Measurements from ENCODE around the gene PM20D1. TPM values are rescaled to one million over a fixed set of nuclear protein-coding genes. Genes with fewer than 3 reads are reported as not detected.

Gene PM20D1
- total and polyA plus RNA-seq, 2 donors (not counting 1 experiment from before 2014, with no cell fraction given), result 2.0 to 3.3 TPM

DNA sequence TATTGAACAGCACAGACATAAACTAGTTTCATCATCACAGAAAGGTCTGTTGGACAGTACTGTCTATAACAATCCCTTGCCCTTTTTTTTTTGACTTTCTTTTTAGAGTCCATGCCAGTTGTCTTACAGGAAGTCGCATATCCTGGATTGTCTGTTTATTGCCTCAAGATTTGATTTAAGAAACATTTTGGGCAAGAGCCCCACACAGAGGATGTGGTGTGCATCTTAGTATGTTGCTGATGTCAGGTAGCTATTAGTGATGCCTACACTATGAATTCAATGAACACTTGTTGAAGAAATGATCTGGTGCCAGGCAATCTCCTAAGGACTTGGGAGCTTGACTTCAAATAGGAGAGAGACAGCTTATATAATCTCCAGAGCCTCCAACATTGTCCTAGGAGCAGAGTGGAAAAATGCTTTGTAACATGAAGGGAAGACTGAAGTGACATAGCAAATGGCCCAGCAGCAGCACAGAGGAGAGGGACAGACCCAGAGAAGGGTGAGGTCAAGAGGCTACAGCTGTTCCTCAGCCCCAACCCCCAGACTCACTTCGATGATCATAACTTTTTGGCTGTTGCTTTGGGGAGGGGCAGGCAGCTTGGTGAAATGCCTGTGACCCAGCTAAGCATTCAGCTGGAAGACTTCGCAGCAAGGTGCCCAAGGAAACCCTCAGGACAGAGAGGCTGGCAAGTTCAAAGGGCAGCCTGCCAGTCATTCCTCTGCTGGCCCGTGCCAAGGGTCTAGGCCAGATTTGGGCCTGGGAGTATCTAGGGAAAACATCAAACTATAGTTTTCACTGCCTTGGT, 67.1 kb downstream of the PM20D1 start:
- Histone ChIP-seq H3K9ac (ENCODE audit: low read length) (no peak overlapping the region), H3K27ac (ENCODE audit: low read length in 2 of 2) (no peak overlapping the region), H3K4me1 (ENCODE audit: control insufficient read depth in 2 of 2, insufficient read depth in 2 of 2, low read length in 2 of 2) (peaks cover 5 to 6% of the 10 kb centered on the region in 2 donors), H3K4me2 (replicated peaks; ENCODE audit: low read depth, low read length, poor library complexity, severe bottlenecking) (no peak overlapping the region), H3K79me2 (ENCODE audit: control insufficient read depth, insufficient read depth, low read length) (no peaks in the 10 kb centered on the region), H3K9me3 (ENCODE audit: control extremely low read depth in 1 of 3, control insufficient read depth in 2 of 3, insufficient read depth in 1 of 3, low read length in 2 of 3) (no peaks in the 10 kb centered on the region), H3K27me3 (replicated peaks in 1 of 4; ENCODE audit: control extremely low read depth in 1 of 4, control insufficient read depth in 3 of 4, insufficient read depth in 4 of 4, low read length in 3 of 4) (no peaks in the 10 kb centered on the region), H3K4me3 (ENCODE audit: control extremely low read depth in 1 of 5, extremely low read depth in 1 of 5, insufficient read depth in 1 of 5, low read depth in 2 of 5, low read length in 4 of 5) (no peak overlapping the region), H3K36me3 (replicated peaks in 1 of 2; ENCODE audit: control extremely low read depth in 1 of 2, control insufficient read depth in 1 of 2, extremely low read depth in 1 of 2, insufficient read depth in 2 of 2, low read length in 1 of 2) (no peaks in the 10 kb centered on the region), H2AFZ (ENCODE audit: insufficient read depth, low read depth, low read length, poor library complexity, severe bottlenecking) (no peak overlapping the region), H4K20me1 (ENCODE audit: control insufficient read depth, insufficient read depth, low read length, poor library complexity, severe bottlenecking) (no peaks in the 10 kb centered on the region)
- CTCF ChIA-PET, result interaction anchor here (0.7 to 2.2 kb wide), 4 partner anchors 8 to 194 kb away, joined by 3 to 15 read pairs (median 6); no protein-coding TSS in a partner anchor
- no peaks in the 10 kb centered on the region for H3K9me3 Mint-ChIP-seq (ENCODE audit: insufficient read depth)
- POLR2A ChIA-PET, result no interaction called here
- peaks cover 8% of the 10 kb centered on the region for H3K4me1 Mint-ChIP-seq
- TF ChIP-seq, protein P1, sequence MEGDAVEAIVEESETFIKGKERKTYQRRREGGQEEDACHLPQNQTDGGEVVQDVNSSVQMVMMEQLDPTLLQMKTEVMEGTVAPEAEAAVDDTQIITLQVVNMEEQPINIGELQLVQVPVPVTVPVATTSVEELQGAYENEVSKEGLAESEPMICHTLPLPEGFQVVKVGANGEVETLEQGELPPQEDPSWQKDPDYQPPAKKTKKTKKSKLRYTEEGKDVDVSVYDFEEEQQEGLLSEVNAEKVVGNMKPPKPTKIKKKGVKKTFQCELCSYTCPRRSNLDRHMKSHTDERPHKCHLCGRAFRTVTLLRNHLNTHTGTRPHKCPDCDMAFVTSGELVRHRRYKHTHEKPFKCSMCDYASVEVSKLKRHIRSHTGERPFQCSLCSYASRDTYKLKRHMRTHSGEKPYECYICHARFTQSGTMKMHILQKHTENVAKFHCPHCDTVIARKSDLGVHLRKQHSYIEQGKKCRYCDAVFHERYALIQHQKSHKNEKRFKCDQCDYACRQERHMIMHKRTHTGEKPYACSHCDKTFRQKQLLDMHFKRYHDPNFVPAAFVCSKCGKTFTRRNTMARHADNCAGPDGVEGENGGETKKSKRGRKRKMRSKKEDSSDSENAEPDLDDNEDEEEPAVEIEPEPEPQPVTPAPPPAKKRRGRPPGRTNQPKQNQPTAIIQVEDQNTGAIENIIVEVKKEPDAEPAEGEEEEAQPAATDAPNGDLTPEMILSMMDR (IDR thresholded peaks at IDR 0.05), result no peak
- TF ChIP-seq EZH2 (IDR thresholded peaks at IDR 0.05; ENCODE audit: borderline replicate concordance, insufficient read depth, low read depth, low read length, poor library complexity, severe bottlenecking), result no peak
- H3K4me3 Mint-ChIP-seq, result no peak overlapping the region
- 62% methylated on average over 3 of the region's 4 CpGs for WGBS (ENCODE audit: insufficient coverage)
- H3K27ac Mint-ChIP-seq, result no peak overlapping the region
- intact Hi-C loops (cut with micrococcal nuclease), result no loop called here
- ATAC-seq (ENCODE audit: low read depth) (no peak), DNase-seq (no peak)
- H3K27me3 Mint-ChIP-seq, result no peaks in the 10 kb centered on the region

DNA sequence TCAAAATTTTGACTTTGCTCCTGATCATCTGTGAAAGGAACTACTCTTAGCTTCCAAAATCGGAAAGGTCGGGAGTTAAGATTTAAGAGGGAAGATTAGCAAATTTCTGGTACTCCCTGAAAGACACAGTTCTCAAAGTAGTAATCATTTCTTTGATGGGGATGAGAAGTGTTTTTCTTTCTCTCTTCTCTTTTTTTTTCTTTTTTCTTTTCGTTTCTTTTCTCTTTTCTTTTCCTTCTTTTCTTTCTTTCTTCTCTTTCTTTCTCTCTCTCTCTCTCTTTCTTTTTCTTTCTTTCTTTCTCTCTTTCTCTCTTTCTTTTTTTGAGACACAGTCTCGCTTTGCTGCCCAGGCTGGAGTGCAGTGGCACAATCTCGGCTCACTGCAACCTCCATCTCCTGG, 69.6 kb downstream of the PM20D1 start:
- TF ChIP-seq, protein P1 (IDR thresholded peaks at IDR 0.05), result peak; percentile 20
- no peak for TF ChIP-seq EZH2 (IDR thresholded peaks at IDR 0.05; ENCODE audit: borderline replicate concordance, insufficient read depth, low read depth, low read length, poor library complexity, severe bottlenecking)

More for the DNA sequence above, 69.6 kb downstream of the PM20D1 start:
- H3K4me1 ChIP-seq (ENCODE audit: control insufficient read depth in 2 of 2, insufficient read depth in 2 of 2, low read length in 2 of 2), result peaks cover 12 to 14% of the 10 kb centered on the region in 2 donors
- H3K27me3 Mint-ChIP-seq, result no peaks in the 10 kb centered on the region
- no peak overlapping the region for H3K4me2 ChIP-seq (replicated peaks; ENCODE audit: low read depth, low read length, poor library complexity, severe bottlenecking)
- no peak overlapping the region for H3K4me3 ChIP-seq (ENCODE audit: control extremely low read depth in 1 of 5, extremely low read depth in 1 of 5, insufficient read depth in 1 of 5, low read depth in 2 of 5, low read length in 4 of 5)
- no peak overlapping the region for H3K27ac Mint-ChIP-seq
- no peaks in the 10 kb centered on the region for H3K27me3 ChIP-seq (replicated peaks in 1 of 4; ENCODE audit: control extremely low read depth in 1 of 4, control insufficient read depth in 3 of 4, insufficient read depth in 4 of 4, low read length in 3 of 4)
- POLR2A ChIA-PET, result no interaction called here
- peaks cover 12% of the 10 kb centered on the region for H3K79me2 ChIP-seq (ENCODE audit: control insufficient read depth, insufficient read depth, low read length)
- H3K36me3 ChIP-seq (replicated peaks in 1 of 2; ENCODE audit: control extremely low read depth in 1 of 2, control insufficient read depth in 1 of 2, extremely low read depth in 1 of 2, insufficient read depth in 2 of 2, low read length in 1 of 2), result no peaks in the 10 kb centered on the region
- WGBS (ENCODE audit: insufficient coverage), result 100% methylated on average over 2 of the region's 5 CpGs
- CTCF ChIA-PET, result no interaction called here
- H3K9me3 Mint-ChIP-seq (ENCODE audit: insufficient read depth), result no peaks in the 10 kb centered on the region
- DNase-seq (no peak), ATAC-seq (ENCODE audit: low read depth) (no peak)
- no peaks in the 10 kb centered on the region for H4K20me1 ChIP-seq (ENCODE audit: control insufficient read depth, insufficient read depth, low read length, poor library complexity, severe bottlenecking)
- H3K4me1 Mint-ChIP-seq, result peaks cover 17% of the 10 kb centered on the region
- intact Hi-C loops (cut with micrococcal nuclease), result no loop called here
- no peak overlapping the region for H3K9ac ChIP-seq (ENCODE audit: low read length)
- H3K4me3 Mint-ChIP-seq, result no peak overlapping the region
- no peaks in the 10 kb centered on the region for H3K9me3 ChIP-seq (ENCODE audit: control extremely low read depth in 1 of 3, control insufficient read depth in 2 of 3, insufficient read depth in 1 of 3, low read length in 2 of 3)
- H3K27ac ChIP-seq (ENCODE audit: low read length in 2 of 2), result no peak overlapping the region
- H2AFZ ChIP-seq (ENCODE audit: insufficient read depth, low read depth, low read length, poor library complexity, severe bottlenecking), result no peak overlapping the region
